ENCODE results near the gene CD79B.

- TF ChIP-seq, protein P1, sequence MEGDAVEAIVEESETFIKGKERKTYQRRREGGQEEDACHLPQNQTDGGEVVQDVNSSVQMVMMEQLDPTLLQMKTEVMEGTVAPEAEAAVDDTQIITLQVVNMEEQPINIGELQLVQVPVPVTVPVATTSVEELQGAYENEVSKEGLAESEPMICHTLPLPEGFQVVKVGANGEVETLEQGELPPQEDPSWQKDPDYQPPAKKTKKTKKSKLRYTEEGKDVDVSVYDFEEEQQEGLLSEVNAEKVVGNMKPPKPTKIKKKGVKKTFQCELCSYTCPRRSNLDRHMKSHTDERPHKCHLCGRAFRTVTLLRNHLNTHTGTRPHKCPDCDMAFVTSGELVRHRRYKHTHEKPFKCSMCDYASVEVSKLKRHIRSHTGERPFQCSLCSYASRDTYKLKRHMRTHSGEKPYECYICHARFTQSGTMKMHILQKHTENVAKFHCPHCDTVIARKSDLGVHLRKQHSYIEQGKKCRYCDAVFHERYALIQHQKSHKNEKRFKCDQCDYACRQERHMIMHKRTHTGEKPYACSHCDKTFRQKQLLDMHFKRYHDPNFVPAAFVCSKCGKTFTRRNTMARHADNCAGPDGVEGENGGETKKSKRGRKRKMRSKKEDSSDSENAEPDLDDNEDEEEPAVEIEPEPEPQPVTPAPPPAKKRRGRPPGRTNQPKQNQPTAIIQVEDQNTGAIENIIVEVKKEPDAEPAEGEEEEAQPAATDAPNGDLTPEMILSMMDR (IDR thresholded peaks at IDR 0.05 in 2 of 3, conservative IDR thresholded peaks at IDR 0.05 in 1 of 3; ENCODE audit: borderline replicate concordance in 1 of 3, insufficient read depth in 1 of 3, low read depth in 2 of 3, low read length in 2 of 3), result no peak
- no peak for TF ChIP-seq EZH2 (IDR thresholded peaks at IDR 0.05)
- TF ChIP-seq, protein P2, sequence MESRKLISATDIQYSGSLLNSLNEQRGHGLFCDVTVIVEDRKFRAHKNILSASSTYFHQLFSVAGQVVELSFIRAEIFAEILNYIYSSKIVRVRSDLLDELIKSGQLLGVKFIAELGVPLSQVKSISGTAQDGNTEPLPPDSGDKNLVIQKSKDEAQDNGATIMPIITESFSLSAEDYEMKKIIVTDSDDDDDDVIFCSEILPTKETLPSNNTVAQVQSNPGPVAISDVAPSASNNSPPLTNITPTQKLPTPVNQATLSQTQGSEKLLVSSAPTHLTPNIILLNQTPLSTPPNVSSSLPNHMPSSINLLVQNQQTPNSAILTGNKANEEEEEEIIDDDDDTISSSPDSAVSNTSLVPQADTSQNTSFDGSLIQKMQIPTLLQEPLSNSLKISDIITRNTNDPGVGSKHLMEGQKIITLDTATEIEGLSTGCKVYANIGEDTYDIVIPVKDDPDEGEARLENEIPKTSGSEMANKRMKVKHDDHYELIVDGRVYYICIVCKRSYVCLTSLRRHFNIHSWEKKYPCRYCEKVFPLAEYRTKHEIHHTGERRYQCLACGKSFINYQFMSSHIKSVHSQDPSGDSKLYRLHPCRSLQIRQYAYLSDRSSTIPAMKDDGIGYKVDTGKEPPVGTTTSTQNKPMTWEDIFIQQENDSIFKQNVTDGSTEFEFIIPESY (IDR thresholded peaks at IDR 0.05; ENCODE audit: extremely low read depth, insufficient replicate concordance, low read length), result no peak
- TF ChIP-seq RAD21 (IDR thresholded peaks at IDR 0.05; ENCODE audit: low read depth), result no peak
Measured at GRCh38 chr17:63944736-63945499, 12.8 kb upstream of the CD79B start.

Measured in HCT116 (cell line).